ENCODE data around the gene PHF2.

The PHF2 gene

DNA sequence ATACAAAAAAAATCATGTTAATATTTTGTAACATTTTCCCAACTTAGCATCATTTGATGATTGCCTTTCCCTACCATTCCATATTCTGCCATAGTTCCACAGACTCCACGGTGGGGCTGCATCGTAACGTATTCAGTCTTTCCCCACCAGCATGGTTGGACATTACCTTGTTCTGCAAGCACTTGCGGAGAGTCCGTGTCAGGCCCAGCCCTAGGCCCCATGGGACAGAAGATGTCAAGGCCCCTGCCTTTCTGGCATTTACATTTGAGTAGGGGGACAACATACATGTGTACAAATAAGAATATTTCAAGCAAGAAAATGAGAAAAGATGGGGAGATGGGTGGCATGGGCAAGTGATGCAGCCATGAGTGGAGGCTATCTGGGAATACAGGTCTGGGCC, 8.2 kb upstream of the PHF2 start:
- no peaks in the 10 kb centered on the region for H3K27me3 ChIP-seq (ENCODE audit: low read length)
- 0 out of 2 replicates have a peak, but pooled peaks cover 21% of the 10 kb centered on the region for H3F3A ChIP-seq (ENCODE audit: insufficient read depth)
- H4K20me1 ChIP-seq (ENCODE audit: low read depth, low read length) = no peaks in the 10 kb centered on the region
- H3K4me2 ChIP-seq (ENCODE audit: low read depth, low read length, poor library complexity, severe bottlenecking) = no peak overlapping the region
- H3K79me2 ChIP-seq (ENCODE audit: insufficient read depth, low read length) = no peaks in the 10 kb centered on the region
- H2AFZ ChIP-seq (ENCODE audit: low read depth, low read length, severe bottlenecking) = no peak overlapping the region
- H3K9me3 ChIP-seq (ENCODE audit: insufficient read depth, low read length) = no peaks in the 10 kb centered on the region
- H3K4me3 ChIP-seq (ENCODE audit: insufficient read depth, low read length, poor library complexity, severe bottlenecking) = no peak overlapping the region
- H3K9me2 ChIP-seq (replicated peaks; ENCODE audit: insufficient read depth, low read length) = no peaks in the 10 kb centered on the region
- H3K36me3 ChIP-seq (ENCODE audit: low read length) = no peaks in the 10 kb centered on the region
- no peak for TF ChIP-seq EZH2phosphoT487 (conservative IDR thresholded peaks at IDR 0.05; ENCODE audit: low read length)
- TF ChIP-seq, protein P1, sequence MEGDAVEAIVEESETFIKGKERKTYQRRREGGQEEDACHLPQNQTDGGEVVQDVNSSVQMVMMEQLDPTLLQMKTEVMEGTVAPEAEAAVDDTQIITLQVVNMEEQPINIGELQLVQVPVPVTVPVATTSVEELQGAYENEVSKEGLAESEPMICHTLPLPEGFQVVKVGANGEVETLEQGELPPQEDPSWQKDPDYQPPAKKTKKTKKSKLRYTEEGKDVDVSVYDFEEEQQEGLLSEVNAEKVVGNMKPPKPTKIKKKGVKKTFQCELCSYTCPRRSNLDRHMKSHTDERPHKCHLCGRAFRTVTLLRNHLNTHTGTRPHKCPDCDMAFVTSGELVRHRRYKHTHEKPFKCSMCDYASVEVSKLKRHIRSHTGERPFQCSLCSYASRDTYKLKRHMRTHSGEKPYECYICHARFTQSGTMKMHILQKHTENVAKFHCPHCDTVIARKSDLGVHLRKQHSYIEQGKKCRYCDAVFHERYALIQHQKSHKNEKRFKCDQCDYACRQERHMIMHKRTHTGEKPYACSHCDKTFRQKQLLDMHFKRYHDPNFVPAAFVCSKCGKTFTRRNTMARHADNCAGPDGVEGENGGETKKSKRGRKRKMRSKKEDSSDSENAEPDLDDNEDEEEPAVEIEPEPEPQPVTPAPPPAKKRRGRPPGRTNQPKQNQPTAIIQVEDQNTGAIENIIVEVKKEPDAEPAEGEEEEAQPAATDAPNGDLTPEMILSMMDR (IDR thresholded peaks at IDR 0.05; ENCODE audit: insufficient read depth, low read length, poor library complexity, severe bottlenecking) = no peak
- H3K27ac ChIP-seq (ENCODE audit: low read depth, low read length) = no peak overlapping the region
- no peak overlapping the region for H3K9ac ChIP-seq (ENCODE audit: low read length)

DNA sequence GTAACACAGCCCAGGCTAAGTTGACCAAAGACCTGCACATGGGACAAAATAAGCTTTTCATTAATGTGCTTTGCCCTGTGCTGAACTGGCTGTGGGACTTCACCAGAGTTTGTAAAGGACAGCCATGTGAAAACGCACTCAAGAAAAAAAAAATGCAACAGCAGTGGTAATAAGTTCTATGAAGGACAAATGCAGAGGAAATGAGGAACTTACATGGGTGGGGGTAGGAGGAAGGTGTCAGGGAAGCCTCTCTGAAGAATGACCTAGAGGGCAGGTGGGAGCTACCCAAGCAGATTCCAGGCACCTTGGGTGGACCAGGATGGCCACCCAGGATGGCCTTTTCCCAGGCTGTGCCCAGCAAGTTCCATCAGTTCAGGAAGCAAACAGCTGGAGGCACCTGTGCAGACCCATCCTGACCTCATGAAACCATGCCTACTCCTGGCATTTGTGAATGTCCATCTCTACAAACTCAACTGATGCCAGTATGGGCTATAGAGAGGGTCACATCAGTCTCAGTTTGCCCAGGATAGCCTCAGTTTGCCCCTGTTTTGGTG, 6.7 kb upstream of the PHF2 start:
- Histone ChIP-seq H4K20me1 (ENCODE audit: low read depth, low read length) (no peaks in the 10 kb centered on the region), H3K4me3 (ENCODE audit: insufficient read depth, low read length, poor library complexity, severe bottlenecking) (no peak overlapping the region), H3K27ac (ENCODE audit: low read depth, low read length) (no peak overlapping the region), H2AFZ (ENCODE audit: low read depth, low read length, severe bottlenecking) (no peak overlapping the region), H3K4me2 (ENCODE audit: low read depth, low read length, poor library complexity, severe bottlenecking) (no peak overlapping the region), H3K36me3 (ENCODE audit: low read length) (no peaks in the 10 kb centered on the region), H3K9me3 (ENCODE audit: insufficient read depth, low read length) (no peaks in the 10 kb centered on the region), H3F3A (ENCODE audit: insufficient read depth) (0 out of 2 replicates have a peak, but pooled peaks cover 14% of the 10 kb centered on the region), H3K27me3 (ENCODE audit: low read length) (no peaks in the 10 kb centered on the region), H3K9ac (ENCODE audit: low read length) (no peak overlapping the region), H3K9me2 (replicated peaks; ENCODE audit: insufficient read depth, low read length) (no peaks in the 10 kb centered on the region), H3K79me2 (ENCODE audit: insufficient read depth, low read length) (no peaks in the 10 kb centered on the region)
- TF ChIP-seq EZH2phosphoT487 (conservative IDR thresholded peaks at IDR 0.05; ENCODE audit: low read length) = no peak
- TF ChIP-seq, protein P1 (IDR thresholded peaks at IDR 0.05; ENCODE audit: insufficient read depth, low read length, poor library complexity, severe bottlenecking) = no peak

GRCh38 chr9:93572221-93572620, 4.2 kb upstream of the PHF2 start:
- H3K27ac ChIP-seq (ENCODE audit: low read depth, low read length) = no peak overlapping the region
- no peaks in the 10 kb centered on the region for H3K27me3 ChIP-seq (ENCODE audit: low read length)
- no peak overlapping the region for H3K9ac ChIP-seq (ENCODE audit: low read length)
- no peak overlapping the region for H3K4me2 ChIP-seq (ENCODE audit: low read depth, low read length, poor library complexity, severe bottlenecking)
- H4K20me1 ChIP-seq (ENCODE audit: low read depth, low read length) = no peaks in the 10 kb centered on the region
- no peak for TF ChIP-seq EZH2phosphoT487 (conservative IDR thresholded peaks at IDR 0.05; ENCODE audit: low read length)
- TF ChIP-seq, protein P1 (IDR thresholded peaks at IDR 0.05; ENCODE audit: insufficient read depth, low read length, poor library complexity, severe bottlenecking) = no peak
- H3F3A ChIP-seq (ENCODE audit: insufficient read depth) = no peaks in the 10 kb centered on the region
- no peaks in the 10 kb centered on the region; the same call in 1 of the 2 replicates for H3K79me2 ChIP-seq (ENCODE audit: insufficient read depth, low read length)
- H2AFZ ChIP-seq (ENCODE audit: low read depth, low read length, severe bottlenecking) = no peak overlapping the region
- no peaks in the 10 kb centered on the region for H3K9me2 ChIP-seq (replicated peaks; ENCODE audit: insufficient read depth, low read length)
- H3K4me3 ChIP-seq (ENCODE audit: insufficient read depth, low read length, poor library complexity, severe bottlenecking) = no peak overlapping the region
- H3K9me3 ChIP-seq (ENCODE audit: insufficient read depth, low read length) = no peaks in the 10 kb centered on the region
- H3K36me3 ChIP-seq (ENCODE audit: low read length) = no peaks in the 10 kb centered on the region

All from SU-DHL-6 (cell line).